ENCODE data around the gene BIK. TPM values are rescaled to one million over a fixed set of nuclear protein-coding genes. Genes with fewer than 3 reads are reported as not detected.

Gene BIK
- total RNA-seq, 2 donors from 2014 or later = 0.63 TPM; not detected in 1

- no peak for DNase-seq (ENCODE audit: low spot score)
- Histone ChIP-seq H3K27me3 (no peaks in the 10 kb centered on the region), H3K4me1 (peaks cover 0 to 45% of the 10 kb centered on the region in 2 donors), H3K36me3 (no peaks in the 10 kb centered on the region), H3K27ac (no peak overlapping the region), H3K9me3 (no peaks in the 10 kb centered on the region), H3K4me3 (no peak overlapping the region)
- no peak for TF ChIP-seq CTCF (IDR thresholded peaks at IDR 0.05)
These were observed 50.1 kb downstream of the BIK start for GRCh38 chr22:43160497-43161126.

- no peak for TF ChIP-seq CTCF (IDR thresholded peaks at IDR 0.05)
- Histone ChIP-seq H3K4me1 (peaks cover 0 to 41% of the 10 kb centered on the region in 2 donors), H3K9me3 (no peaks in the 10 kb centered on the region), H3K27ac (no peak overlapping the region), H3K36me3 (no peaks in the 10 kb centered on the region), H3K4me3 (no peak overlapping the region), H3K27me3 (no peaks in the 10 kb centered on the region)
- DNase-seq (ENCODE audit: low spot score) = no peak
These were observed 52.0 kb downstream of the BIK start for GRCh38 chr22:43162412-43163150.

GRCh38 chr22:43163241-43163795 is 52.8 kb downstream of the BIK start:
- Histone ChIP-seq H3K36me3 (no peaks in the 10 kb centered on the region), H3K4me3 (no peak overlapping the region), H3K4me1 (peaks cover 0 to 41% of the 10 kb centered on the region in 2 donors), H3K27ac (peak overlapping the region in 1 of 2 donors; percentile 31), H3K27me3 (no peaks in the 10 kb centered on the region), H3K9me3 (no peaks in the 10 kb centered on the region)
- no peak for DNase-seq (ENCODE audit: low spot score)
- TF ChIP-seq CTCF (IDR thresholded peaks at IDR 0.05) = no peak

- Histone ChIP-seq H3K27me3 (no peaks in the 10 kb centered on the region), H3K4me3 (no peak overlapping the region), H3K36me3 (no peaks in the 10 kb centered on the region), H3K9me3 (no peaks in the 10 kb centered on the region), H3K27ac (no peak overlapping the region), H3K4me1 (peaks cover 0 to 29% of the 10 kb centered on the region in 2 donors)
- TF ChIP-seq CTCF (IDR thresholded peaks at IDR 0.05) = no peak
- no peak for DNase-seq (ENCODE audit: low spot score)
These were observed 54.1 kb downstream of the BIK start for GRCh38 chr22:43164636-43165035.

- no peak for DNase-seq (ENCODE audit: low spot score)
- TF ChIP-seq CTCF (IDR thresholded peaks at IDR 0.05) = no peak
- peaks cover 6% of the 10 kb centered on the region for H3K36me3 ChIP-seq
- no peaks in the 10 kb centered on the region for H3K27me3 ChIP-seq
- no peak overlapping the region for H3K27ac ChIP-seq
- peaks cover 0 to 24% of the 10 kb centered on the region in 2 donors for H3K4me1 ChIP-seq
- no peaks in the 10 kb centered on the region for H3K9me3 ChIP-seq
- H3K4me3 ChIP-seq = no peak overlapping the region
These were observed 55.8 kb downstream of the BIK start for GRCh38 chr22:43166132-43166930.

All from right atrium auricular region (tissue), 2 donors.